Fibroblast of gingiva (primary cell): ENCODE results near the gene MRPS18A.

Source experiments
- DNase-seq: peaks from one replicate; pipeline ENCODE4 v3.0.0-alpha.2; 2011; ENCODE audit warnings: low read depth

MRPS18A gene

DNA sequence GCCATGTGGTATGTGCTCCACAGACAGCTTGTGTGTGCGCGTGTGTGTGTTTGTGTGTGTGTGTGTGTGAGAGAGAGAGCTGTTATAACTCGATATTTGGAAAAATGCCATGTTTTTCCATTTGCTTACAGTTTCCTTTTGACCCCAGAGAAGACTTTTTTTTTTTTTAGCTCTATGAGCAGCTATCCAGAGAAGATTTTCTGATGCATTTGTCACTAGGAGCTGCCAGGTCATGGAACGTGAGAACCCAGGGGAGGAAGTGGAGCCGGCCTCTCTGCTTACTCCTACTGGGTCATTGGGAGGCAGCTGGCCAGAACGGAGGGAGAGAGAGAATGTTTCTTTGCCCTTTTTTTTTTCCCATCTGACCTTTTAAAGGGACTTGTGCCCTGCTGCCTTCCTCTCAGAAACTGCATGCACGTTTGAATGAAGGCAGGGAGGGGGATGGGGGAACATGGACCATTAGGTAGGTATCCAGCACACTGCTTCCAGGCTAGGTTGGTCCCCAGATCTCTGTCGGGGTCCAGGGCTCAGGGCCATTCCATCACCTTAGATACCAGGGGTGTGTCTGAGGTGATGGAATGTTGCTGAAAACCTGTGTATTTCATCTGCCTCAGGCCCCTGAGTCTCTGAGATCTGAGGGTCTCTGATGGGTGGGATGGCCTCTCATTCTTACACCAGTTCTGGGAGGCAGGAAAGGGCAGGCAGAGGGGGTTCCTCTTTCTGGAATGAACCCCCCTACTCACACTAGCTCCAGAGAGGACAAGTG lies 11.2 kb upstream of the MRPS18A start:
- DNase-seq: peak; percentile 80

DNA sequence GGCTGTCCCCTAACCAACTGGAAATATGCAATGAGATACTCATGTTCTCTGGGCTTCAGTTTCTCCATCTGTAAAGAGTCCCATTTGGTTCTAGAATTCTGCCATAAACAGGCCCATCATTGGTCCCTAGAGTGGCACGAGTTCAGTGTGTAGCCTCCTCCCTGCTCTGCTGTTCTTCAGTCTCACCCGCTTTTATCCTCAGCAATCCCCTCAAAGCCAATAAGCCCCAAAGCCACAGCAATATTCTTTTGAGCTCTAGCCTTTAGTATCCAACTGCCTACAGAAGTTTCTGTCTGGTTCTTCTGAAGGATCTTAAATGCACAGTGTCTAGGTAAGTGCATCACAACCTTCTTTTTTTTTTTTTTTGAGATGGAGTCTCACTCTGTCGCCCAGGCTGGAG lies 9.8 kb upstream of the MRPS18A start:
- DNase-seq: no peak

DNA sequence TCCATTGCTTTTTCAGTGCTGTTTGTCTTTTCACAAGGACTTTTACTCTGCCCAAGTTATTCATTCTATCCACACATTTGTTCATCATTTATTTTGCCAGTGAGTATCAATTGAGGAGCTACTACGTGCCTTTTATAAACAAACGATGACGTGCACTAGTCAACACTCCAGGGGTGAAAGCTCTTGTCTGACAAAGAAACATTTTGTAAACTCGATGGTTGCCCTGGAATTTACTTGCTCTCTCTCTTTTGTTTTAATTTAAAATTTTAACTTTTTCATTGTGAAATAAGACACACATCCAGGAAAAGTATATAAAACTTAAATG lies 8.3 kb upstream of the MRPS18A start:
- DNase-seq: no peak

DNA sequence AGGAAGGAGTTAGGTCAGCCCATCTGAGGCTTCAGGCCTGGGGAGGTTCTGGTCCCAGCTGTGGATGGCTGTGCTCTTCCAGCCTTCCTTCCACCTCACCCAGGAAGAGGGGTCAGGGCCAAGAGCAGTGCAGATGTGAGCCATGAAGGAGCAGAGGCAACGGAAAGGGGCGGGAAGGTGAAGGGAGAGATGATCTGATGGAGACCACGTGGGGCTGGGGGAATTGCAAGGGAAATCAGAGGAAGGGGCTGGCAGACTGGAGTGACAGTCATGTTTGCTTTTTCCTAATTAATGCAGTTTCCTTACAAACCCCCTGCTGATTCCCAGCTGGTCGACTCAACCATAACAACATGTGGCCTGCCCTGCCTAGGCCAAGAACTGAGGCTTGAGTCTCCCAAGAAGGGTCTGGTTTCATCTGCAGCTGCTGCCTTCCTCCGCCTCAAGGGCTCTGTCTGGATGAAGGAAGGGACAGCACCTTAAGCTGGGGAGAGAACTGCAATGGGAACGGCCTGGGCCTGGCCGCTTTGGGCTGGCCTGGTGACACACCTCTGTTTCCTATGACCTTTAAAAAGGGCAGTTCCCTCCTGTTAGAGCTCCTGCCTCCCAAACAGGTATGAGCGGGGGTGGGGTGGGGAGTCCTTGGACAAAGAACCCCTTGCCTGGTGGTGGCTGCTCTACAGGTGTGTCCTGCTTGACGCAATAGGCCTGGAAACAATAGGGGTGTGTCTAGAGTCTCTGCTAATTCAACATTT lies 7.8 kb upstream of the MRPS18A start:
- DNase-seq: no peak

DNA sequence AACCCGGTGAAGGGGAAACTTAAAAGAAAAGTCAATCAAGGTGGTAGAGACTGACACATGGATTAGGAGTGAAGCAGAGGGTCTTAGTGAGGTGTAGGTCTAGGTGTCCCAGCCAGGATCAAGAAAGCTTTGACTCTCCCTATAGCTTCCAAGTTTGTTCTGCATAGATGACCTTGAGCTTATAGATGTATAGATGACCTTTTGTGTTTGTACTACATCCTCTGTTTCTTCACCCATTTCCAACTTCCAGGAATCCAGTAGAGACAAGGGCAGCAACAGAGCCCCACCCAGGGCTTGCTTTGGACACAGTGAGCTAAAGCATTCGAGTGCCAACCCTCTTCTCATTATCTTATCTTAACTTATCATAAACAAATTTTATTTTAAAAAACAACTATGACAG lies 1.8 kb upstream of the MRPS18A start:
- no peak for DNase-seq

DNA sequence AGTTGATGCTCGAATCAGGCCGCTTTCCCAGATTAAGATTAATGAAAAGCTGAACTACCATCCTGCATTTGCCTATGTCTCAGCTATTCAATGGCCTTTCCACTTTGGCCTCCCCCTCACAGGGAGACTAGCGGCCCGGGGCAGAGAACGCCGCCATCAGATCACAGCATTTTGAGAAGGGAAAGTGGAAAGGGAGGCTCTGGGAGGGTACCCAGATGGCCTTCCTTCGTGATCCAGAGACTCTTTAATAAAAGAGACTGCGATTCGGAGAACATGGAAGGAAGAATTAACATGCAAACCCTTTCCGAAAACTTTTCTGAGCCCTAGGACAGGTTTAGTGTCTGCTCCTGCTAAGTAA lies 533 bp downstream of the MRPS18A start:
- no peak for DNase-seq

DNA sequence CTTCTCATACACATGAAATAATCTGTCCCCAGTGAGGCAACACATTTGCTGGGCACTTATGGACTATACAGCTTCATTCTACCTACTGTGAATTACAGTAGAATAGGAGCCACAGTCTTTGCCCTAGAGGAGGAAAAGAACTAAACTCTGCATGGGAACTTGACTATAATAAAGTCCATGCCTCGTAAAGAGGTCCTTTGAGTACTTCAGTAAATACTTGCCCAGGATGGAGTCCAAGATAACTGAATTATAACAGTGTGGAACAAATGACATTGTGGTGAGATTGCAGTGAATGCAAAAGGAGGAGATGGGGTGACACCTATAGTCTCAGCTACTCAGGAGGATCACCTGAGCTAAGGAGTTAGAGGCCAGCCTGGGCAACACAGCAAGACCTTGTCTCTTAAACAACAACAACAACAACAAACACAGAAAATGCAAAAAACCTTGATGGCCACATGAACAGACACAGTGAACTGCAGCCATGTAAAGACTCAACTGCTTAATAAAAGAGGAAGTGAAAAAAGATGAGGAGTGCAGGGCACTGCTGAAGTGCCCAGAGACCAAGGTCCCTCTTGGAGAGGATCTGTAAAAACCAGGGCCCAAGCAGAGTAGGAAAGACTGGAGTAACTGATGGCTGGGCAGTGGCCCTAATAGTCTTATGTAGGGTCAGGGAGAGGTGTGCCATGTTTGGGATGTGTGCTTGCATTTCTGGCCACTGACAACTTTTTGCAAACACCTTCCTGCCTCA lies 3.7 kb downstream of the MRPS18A start:
- no peak for DNase-seq

DNA sequence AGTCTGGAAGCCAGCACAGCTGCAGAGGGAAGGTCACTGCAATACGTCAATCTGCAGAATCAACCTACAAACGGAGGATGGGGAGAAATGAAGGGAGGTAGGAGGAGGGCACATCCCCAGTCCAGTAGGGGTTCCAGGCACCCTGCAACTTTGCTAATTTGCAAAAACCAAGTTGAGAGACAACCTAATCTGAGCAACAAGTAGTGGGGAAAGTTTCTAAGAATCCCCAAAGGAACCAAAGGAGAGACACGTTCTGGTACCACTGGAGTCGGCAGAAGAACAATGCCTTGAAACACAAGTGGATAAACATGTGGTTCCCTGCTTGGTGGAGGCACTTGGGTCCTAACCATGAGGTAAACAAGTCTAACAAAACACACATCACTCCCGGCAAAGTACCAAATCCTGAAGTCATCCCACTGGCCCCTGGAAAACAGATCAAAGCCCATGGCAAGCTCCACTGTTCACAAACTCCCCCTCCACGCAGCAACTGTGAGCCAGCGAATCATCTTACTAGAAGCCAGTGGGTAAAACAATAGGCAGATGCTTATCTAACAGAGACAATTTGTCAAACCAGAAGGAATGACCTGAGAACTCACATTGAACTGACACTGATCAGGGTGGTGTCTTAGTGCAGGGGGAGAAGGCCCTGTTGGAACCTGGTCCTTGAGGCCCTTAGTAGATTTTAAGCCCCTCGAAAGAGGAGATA lies 4.7 kb downstream of the MRPS18A start:
- DNase-seq: no peak

DNA sequence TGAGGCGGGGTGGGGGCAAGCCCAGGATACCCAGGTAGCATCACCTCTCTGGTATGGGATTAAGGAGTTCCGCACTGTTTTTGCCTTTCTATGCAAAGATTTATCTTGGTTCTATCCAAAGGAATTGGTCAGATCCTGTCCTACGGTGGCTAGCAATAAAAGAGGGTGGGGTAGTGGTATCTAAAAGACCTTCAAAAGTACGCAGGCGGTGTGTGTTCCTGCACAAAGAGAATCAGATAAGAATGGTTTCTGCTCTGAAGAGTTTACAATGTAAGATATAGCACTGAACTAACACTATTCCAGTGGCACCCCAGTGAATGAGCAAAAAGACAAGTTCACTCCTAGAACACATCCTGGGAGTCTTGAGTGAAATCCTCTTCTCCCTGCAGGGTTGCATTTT lies 6.3 kb downstream of the MRPS18A start:
- no peak for DNase-seq

DNA sequence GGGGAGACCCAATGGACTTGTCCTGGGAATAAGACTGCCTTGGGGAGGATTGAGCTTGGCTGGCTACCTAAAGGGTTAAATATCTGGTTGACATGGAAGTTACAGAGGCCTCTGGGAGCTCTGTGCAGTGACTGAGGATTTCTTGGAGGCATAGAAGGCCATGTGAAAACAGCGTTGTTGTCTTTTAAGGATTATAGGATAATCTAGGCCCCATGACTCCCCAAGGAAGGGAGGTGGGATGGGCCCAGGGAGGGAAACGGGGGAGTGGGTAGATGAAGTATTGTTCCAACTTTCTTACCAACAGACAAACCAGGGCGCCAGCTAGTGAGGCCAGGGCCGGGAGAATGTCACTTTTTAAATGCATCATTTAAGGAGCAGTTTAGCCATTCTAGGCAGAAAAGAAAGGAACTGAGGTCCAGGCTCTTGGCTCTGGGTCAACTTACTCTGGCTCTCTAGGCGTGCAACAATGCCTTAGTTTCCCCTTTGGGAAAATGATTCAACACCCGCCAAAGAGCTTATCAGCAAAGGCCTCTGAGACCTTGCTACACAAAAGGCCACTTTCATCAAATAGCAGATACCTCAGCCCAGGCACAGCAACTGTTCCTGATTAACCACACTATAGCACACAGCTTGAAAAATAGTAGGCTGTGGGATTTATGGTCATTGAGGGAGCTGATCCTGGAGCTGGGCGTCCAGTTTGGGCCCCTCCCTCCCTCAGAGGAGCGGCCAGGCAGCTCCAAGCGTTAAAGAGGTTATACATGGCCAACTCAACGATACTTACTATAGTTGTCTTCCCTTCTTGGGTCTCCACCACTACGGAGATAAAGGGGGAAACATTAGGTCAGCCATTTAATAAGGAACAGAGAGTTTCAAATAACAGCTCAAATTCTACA lies 7.0 kb downstream of the MRPS18A start:
- DNase-seq: no peak

DNA sequence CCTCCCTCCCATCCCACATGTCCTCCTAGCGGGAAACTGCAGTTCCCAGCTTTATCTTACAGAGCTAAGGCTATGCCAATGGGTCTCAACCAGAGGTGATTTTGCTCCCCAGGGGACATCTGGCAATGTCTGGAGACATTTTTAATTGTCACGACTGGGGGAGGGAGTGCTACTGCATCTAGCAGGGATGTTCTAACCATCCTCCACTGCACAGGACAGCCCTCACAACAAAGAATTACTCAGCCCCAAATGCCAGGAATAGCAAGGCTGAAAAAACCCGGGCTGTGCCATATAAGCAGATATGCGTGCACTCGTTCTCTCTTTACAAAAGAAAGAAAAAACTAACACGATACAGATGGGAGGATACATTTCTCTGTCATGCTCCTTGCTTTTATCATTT lies 8.5 kb downstream of the MRPS18A start:
- no peak for DNase-seq

DNA sequence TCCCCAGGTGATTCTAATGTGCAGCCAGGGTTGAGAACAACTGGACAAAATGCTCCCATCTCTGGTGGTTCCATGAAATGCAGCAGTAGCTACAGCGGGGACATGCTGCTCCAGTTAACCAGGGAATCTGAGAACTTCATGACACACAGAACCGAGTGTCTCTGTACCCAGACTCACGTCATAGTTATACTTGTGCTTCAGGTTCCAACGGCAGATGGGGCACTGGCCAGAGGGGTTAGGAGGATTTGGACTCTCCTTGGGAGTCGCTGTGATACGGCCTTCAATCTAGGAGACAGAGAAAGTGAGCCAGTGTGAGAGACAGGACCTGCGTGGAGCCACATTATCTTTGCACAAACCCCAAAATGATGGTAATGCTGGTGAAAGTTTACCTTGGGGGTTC lies 9.2 kb downstream of the MRPS18A start:
- DNase-seq: no peak

DNA sequence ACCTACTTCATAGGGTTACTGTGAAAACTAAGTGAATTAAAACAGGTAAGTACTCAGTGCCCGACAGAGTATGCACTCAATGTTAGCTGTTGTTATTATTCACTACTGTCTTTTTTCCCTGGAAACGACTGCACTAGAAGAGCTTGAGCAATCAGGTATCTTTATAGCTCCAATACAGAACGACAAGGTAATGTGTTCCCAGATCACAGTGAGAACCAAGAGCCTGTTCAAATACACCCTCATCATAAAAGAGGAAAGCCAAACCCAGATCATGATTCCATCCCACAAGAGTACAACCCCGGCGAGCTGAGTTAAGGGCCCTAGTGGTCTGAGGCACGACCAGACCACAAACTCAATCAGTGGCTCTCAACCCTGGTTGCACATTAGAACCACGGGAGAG lies 9.8 kb downstream of the MRPS18A start:
- DNase-seq: no peak

DNA sequence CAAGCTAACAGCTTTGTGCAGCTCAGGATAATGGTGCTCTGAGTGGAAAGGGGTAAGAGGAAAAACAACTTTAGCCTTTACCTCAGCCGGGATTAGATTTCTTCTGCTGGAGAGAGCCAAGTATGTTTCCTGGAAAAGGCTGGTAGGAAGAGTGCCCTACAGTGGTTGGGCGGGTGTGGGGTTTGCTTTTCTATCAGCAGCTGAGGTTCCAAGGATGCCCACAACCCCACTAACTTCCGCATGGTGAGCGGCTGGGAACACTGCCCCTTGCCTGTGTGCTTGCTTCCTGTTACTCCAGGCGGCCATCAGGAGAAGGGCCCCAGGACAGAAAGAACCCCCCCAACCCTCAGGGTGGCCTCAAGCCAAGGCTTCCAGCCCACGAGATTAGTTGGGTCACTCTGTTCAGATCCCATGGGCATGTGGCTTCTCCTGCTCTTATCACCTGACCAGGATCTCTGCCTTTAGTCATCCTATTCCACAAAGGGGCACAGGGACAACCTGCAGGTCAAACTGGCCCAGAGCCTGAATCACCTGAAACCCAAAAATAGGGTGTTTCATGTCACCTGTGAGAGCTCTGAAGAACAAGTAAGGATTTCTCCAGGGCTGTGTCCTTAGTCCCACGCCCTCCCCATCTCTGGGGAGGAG lies 10.5 kb downstream of the MRPS18A start:
- DNase-seq: no peak

DNA sequence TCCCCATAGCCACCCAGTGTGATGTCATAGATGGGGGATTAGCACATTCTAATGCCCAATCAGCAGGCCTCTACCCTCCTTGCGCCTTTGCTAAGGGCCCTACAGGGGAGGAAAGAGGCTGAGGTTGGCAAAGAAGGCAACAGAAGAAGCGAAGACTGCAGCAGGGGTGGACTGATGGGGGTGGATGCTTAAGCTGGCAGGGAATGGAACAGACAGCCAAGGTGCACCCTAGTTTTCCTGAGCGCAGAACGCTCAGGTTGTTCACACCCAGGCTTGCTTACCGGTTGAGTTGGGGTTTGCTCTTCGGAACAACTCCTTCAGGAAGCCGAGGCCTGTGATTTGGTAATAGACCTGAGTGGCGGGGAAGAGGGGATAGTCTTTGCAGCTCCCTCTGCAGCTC lies 12.7 kb downstream of the MRPS18A start:
- DNase-seq: no peak

DNA sequence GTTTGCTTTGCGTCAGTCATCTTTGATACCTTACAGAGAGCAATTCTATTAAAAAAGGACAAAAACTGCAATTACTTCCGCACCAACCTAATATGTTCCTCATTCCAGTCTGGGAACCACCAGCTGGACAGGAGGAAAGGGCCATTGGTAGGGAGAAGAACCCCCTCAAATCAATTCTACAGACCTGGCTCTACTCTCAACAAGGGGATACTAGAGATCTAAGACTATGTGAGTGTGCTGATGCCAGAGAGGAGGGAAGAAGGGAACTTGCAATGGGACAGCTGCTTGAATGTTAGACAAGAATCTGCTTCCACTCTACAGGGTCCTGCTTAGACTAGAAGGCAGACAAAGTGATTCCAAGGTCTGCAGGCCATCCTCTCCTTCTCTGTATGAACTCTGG lies 13.3 kb downstream of the MRPS18A start:
- DNase-seq: no peak

DNA sequence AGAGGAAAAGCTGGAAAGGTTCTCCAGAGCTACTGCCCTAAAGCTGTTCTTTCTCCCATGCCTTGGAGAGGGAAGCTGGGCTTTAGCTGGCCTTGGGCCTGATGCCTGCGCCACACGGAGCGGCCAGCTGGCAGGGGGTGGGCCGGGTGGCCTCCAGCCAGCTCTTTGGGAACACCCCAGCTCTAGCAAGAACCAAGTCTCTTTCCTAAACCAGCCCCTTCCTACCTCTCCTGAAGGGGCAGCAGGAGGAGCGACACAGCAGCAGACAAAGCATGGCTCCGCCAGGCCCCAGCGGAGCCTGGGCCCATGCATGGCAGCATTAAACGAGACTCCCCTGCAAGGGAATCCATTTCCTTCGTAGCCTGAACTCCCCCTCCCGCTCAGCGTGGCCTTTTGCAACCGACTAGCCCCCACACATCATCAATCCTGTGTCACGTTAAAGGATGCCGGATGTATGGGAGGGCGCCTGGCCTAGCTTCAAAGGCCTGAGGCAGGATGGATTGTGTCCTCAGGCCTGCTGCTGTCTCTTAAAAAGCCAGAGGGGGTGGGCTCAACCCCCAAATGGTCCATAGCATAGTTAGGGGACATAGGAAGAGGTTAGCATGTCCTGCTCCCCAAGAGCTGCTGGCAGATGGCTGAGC lies 14.0 kb downstream of the MRPS18A start:
- DNase-seq: no peak

DNA sequence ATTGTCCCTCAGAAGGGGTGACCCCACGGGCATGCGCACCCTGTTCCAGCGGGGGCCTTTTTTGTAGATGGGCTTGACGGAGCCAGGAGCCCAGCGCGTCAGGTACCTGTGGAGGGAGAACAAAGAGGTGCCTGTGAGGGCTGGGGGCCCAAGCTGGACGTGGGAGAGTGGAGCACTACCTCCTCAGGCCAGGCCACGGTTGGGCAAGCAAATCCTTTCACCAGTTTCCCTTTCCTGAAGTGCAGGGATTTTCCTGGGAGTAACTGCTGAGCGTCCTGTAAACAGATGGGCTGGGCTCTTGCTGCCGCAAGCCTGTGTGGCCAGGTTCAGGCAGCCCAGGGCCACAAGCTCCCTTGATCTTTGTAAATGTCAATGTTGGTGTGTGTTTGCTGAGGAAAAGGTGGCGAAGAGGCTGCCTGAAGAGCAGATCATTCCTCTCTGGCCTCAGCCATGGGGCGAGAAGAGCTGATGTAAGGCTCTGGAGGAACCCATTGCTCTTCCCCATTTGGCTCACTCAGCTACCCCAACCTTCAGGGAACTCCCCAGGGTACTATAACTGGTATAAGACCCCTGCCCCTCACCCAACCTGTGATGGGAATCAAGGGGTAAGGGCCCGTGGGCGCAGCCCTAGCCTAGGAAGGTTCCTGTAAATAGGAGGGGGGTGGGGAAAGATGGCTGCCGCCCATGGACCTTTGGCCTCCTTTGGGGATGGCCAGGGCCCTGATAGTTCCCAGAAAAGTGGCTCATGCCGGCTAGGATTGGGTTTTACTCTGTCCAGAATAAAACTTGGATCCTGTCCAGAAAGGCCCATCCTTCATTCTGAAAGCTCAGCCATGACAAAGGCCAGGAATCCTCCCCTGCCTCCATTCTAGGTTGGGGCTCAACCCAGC lies 15.5 kb downstream of the MRPS18A start:
- no peak for DNase-seq

DNA sequence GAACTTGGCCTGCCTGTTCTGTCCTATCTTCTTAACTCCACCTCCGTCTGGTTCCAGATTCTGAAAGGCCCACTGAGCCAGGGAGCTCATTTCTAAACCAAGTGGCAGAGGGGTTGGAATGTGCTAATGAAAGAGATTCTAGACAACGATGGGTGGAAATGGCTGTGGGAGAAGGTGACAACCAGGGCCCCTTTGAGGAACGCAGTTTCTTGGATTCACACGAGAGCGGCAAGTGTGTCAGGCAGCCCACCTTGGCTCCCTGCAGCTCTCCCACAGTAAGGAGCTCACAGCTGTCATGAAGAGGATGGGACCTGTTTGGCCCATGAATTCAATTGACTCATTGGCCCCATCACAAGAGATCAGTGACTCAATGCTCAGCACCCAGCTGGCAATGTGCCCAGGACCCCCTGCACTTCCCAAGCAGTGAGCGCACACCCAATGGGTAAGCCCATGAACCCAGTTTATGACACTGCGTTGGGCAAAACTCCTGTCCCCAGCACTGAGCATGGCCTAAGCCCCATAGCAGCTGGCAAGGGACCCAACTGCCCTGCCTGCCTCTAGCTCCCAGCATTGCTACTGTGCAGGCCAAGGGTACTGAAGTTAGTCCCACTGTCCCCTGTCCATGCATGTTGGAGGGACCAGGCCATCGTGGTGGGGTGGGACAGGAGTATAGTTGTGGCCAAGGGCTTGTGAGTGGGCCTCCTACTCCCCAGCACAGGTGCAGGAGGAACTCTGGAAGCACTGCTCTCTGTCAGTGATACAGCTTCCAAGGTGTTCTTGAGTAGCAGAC lies 16.4 kb downstream of the MRPS18A start:
- DNase-seq: no peak
